ENCODE measurements around the gene GP5.

The GP5 gene

GRCh38 chr3:194396539-194396858 is 2.6 kb downstream of the GP5 start:
- CTCF ChIA-PET = interaction anchor here (0.8 to 5.1 kb wide), 7 partner anchors 9 to 616 kb away, joined by 3 to 26 read pairs (median 3); partner anchors contain the start of gene LSG1
- TF ChIP-seq CTCF (IDR thresholded peaks at IDR 0.05; ENCODE audit: control extremely low read depth, extremely low read depth, low read depth, missing control alignments) = no peak
- POLR2A ChIA-PET = interaction anchor here (0.6 kb wide), 1 partner anchor 266 kb away, joined by 3 read pairs; no protein-coding TSS in a partner anchor

GRCh38 chr3:194395778-194396538 is 3.1 kb downstream of the GP5 start:
- POLR2A ChIA-PET = no interaction called here
- DNase-seq (ENCODE audit: extremely low spot score) = no peak
- no peak for TF ChIP-seq CTCF (IDR thresholded peaks at IDR 0.05; ENCODE audit: control extremely low read depth, extremely low read depth, low read depth, missing control alignments)
- CTCF ChIA-PET = interaction anchor here (1.0 to 5.1 kb wide), 8 partner anchors 10 to 615 kb away, joined by 3 to 26 read pairs (median 5); no protein-coding TSS in a partner anchor

More at GRCh38 chr3:194396539-194396858, 2.6 kb downstream of the GP5 start:
- DNase-seq (ENCODE audit: extremely low spot score) = no peak

GRCh38 chr3:194395212-194395611 is 3.9 kb downstream of the GP5 start:
- DNase-seq (ENCODE audit: extremely low spot score) = no peak
- ChIA-PET POLR2A (no interaction called here), CTCF (interaction anchor here (0.8 to 5.1 kb wide), 9 partner anchors 9 to 1922 kb away, joined by 3 to 26 read pairs (median 4); no protein-coding TSS in a partner anchor)
- no peak for TF ChIP-seq CTCF (IDR thresholded peaks at IDR 0.05; ENCODE audit: control extremely low read depth, extremely low read depth, low read depth, missing control alignments)

GRCh38 chr3:194392576-194392975 is 6.5 kb downstream of the GP5 start:
- CTCF ChIA-PET = interaction anchor here (1.0 to 1.8 kb wide), 2 partner anchors 13 to 15 kb away, joined by 4 to 5 read pairs; no protein-coding TSS in a partner anchor
- no peak for DNase-seq (ENCODE audit: extremely low spot score)
- POLR2A ChIA-PET = no interaction called here
- no peak for TF ChIP-seq CTCF (IDR thresholded peaks at IDR 0.05; ENCODE audit: control extremely low read depth, extremely low read depth, low read depth, missing control alignments)

GRCh38 chr3:194390835-194391234 is 8.2 kb downstream of the GP5 start:
- no peak for DNase-seq (ENCODE audit: extremely low spot score)
- ChIA-PET POLR2A (no interaction called here), CTCF (interaction anchor here (0.7 kb wide), 1 partner anchor 56 kb away, joined by 3 read pairs; no protein-coding TSS in a partner anchor)
- no peak for TF ChIP-seq CTCF (IDR thresholded peaks at IDR 0.05; ENCODE audit: control extremely low read depth, extremely low read depth, low read depth, missing control alignments)

- POLR2A ChIA-PET = no interaction called here
- no peak for DNase-seq (ENCODE audit: extremely low spot score)
- CTCF ChIA-PET = interaction anchor here (0.9 to 1.2 kb wide), 2 partner anchors 10 to 83 kb away, joined by 3 to 4 read pairs; no protein-coding TSS in a partner anchor
- no peak for TF ChIP-seq CTCF (IDR thresholded peaks at IDR 0.05; ENCODE audit: control extremely low read depth, extremely low read depth, low read depth, missing control alignments)
These were observed 9.8 kb downstream of the GP5 start for GRCh38 chr3:194389269-194389668.

All from GM10248 (cell line).